GM19324 (cell line): Measurements from ENCODE around the gene OMD.
"Not testable (repeated sequence)": the region's sequence is repeated elsewhere in the genome, so short reads cannot be mapped to it uniquely, and the experiment has no call there.

Source experiments
- ATAC-seq: cut with Tn5 transposase; IDR thresholded peaks from one replicate; pipeline ENCODE4 v1.9.1; 2021; ENCODE audit warnings: mild to moderate bottlenecking, moderate library complexity; ENCODE audit not compliant: unreplicated experiment, low FRiP score

The OMD gene

DNA sequence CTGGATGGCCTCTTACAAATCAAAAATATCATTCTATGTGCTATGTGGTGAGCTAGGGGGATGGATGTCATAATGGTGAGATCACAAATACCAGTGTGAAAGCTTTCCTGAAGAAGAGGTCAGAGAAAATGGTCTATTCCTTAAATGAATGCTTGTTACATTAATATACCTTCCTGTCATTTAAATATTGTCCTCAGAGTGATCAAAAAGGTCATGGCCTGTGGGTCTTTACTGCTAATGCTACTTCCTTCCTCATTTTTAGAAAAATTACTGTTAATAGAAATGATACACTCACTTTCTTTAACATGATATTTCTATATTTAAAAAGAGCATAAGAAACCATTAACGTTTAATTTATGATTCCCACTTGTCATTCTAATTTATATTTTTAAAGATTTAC, 9.7 kb downstream of the OMD start:
- no peak for ATAC-seq

DNA sequence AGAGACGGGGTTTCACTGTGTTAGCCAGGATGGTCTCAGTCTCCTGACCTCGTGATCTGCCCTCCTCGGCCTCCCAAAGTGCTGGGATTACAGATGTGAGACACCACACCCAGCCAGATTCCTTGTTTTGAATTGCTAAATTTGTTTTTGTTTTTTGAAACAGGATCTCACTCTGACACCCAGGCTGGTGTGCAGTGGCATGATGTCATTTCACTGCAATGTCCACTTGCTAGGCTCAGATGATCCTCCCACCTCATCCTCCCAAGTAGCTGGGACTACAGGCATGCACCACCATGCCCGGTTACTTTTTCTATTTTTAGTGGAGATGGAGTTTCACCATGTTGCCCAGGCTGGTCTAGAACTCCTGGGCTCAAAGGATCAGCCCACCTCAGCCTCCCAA, 13.1 kb downstream of the OMD start:
- ATAC-seq, result not testable (repeated sequence)

DNA sequence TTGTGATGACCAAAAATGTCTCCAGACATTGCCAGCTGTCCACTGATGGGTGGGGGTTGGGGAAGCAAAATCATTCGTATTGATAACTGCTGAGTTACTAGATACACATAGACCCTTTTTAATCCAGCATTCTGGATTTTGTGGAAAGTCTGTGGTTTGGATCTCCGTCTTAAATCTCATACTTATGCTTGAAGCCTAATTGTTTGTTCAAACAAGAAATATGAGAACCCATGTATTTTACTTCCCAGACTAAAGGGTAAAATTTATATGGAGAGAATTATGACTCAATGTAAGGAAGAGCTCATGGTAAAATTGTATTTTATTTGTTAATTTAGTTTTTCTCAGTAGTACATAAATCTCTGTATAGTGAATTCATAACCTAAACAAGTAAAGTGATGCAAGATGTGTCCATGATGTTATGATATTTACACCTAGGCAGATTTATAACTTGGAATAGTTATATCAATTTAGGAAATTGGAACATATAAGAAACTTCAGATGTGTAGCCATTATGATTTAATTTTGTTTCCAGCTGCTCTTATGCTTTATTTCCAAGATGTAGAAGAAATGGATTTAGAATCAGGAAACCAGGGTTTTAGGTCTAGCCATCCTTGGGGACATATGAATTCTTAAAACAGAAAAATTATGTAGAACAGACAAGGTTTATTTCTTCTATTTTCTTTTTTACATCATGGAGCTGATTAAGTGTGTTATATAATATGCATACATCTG, 15.4 kb downstream of the OMD start:
- ATAC-seq, result no peak

DNA sequence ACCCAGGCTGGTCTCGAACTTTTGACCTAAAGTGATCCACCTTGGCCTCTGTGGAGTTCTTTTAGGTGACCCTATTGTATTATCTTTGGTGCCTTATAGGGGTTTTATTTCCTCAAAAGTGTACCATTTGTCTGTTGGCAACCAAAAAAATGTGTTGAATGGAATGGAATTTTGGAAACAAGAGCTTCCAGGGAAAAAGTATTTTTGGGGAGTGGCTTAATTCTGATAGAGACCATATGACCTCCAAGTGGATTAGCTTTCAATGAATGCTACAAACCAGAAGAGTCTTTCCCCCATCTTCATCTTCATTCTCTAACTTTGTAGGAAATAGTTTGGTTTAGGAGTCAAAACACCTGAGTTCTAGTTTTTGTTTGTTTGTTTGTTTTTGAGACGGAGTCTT, 16.5 kb downstream of the OMD start:
- ATAC-seq, result no peak

DNA sequence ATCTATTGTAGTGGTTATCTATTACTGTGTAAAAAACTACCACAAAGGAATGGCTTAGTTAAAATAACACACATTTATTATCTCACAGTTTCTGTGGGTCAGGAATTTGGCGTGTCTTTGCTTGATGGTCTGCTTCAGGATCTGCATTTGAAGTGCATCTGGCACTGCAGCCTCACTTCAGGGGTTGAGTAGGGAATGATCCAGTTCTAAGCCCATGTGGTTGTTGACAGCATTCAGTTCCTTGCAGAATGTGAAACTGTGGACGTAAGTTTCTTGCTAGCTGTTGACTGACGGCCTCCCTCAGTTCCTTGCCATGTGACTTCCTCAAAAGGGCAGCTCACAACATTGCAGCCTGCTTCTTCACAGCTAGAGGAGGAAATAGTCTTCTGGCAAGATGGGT, 17.8 kb downstream of the OMD start:
- ATAC-seq, result no peak

DNA sequence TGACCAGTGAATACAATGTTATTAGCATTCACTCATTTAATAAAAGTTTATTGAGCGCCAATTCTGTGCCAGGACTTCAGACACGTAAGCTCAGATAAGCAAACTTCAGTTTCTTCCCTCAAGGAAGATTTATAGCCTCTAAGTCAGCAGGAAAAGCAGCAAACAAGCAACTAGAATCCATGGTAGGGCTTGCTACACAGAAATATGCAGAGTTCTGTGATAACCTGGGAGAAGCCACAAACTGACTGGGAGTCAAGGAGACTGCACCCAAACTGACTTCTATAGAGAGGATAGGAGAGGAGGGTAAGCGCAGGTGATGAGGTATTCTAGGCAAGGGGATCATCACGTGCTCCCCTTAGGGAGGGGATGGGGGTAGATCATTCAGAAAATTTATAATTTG, 18.5 kb downstream of the OMD start:
- ATAC-seq, result no peak

DNA sequence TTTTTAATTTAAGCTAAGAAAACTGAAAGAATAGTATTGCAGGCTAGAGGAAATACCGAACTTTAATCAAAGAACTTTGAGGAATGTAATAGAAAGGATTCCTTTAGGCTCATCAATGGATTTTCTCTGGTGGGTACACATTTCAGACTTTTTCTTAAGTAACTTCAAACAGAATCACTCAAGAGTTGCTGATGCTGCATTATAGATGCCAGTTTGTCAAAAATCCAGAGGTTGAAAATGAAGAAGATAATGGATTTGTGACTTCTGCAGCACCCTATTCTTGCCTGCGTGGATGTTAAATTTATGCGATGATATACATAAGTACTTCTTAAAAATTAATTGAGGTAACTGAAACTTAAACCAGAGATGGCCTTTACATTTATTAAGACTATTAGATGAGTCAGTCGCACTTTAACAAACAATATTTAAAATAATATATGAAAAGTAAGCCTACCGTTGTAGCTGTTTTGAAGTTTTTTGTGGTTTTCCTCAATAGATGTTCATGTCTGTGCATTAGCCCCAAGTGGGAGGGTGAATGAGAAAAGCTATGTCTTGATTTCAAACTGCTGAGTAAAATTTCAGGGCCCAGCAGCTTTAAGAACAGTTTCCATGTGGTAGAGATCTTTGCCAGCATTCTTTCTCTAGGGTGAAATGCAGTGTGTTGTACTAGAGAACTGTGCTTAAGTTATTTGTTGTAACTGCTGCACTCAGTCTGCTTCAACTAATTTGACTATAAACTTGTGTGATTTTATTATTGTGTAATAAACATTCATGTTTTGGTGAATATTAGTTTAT, 20.0 kb downstream of the OMD start, which contains the start of gene OGN:
Gene OGN (minus strand): TSS at position 537 of the 795 bp plus-strand sequence. CDS start 1,171 bp downstream, outside the sequence.
- ATAC-seq, result no peak

DNA sequence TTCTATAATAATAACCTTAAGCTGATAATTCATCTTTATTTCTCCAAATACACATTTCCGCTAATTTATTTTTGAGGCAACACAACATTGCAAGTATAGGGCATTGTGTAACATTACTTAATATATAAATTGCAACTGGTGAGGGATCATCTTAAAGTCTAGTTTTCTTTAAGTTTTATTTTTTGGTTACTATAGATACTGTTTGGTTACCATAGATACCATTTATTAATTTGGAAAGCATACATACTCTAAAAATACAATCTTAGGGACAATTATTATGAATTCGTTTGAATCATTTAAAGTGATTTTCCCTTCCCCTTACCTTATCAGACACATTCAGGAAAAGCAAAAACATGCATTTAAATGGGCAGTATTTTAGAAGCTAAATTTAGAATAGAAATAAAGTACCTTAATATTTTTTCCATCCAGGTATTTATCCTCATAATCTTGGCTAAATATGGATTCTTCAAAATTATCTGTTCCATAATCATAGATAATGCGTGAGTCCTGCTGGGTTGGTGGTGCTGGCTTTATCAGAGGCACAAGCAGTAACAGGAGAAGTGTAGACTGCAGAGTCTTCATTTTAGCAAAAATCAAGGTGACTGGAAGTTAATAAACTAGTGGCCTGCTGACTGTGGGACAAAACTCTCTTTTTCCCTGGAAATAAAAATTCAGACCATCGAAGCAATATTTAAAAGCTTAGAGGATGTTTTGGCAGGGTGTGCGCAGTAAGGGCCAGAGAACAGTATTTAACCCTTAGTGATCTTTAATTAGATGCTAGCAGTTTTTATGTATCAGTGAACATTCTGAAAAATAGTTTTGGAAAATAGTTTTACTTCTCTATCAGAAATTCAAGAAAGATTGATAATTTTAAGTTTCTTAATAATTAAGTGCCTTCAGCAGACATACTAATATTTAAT, 21.2 kb downstream of the OMD start:
- ATAC-seq, result no peak

DNA sequence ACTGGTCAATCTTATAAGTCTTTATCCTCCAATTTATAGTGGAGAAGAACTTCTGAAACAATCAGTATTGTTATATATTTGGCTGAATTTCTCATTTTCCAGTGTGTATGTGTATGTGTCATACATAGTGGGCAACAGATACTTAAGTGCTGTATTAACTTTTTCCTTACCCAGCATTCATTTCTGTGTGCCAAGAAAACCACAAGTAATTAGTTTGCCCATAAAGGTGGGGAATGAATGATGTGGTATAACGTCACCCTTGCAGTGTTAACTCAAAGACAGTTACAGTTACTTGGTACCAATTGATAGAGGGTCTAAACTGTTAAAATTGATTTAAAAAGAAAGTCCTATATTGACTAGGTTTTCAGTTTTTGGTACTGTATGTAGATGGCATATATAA, 21.9 kb downstream of the OMD start:
- ATAC-seq, result no peak

DNA sequence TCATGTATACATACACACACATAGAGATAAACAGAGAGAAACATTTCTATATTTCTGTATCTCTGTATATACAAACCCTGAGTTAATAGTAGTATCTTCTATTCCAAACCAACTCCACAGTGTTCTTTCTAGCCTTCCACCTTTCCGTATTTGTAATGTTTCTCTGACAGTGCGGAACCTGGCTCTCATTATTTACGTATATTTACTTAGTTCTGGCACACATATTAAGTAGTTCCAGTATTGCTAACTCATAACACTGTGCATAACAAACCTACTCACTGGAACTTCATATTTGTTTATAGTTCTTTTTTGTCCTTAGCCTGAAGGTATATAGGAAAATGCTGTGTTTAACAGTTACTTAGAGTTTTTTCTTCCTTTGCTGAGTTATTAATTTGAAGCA, 26.4 kb downstream of the OMD start:
- ATAC-seq, result no peak

DNA sequence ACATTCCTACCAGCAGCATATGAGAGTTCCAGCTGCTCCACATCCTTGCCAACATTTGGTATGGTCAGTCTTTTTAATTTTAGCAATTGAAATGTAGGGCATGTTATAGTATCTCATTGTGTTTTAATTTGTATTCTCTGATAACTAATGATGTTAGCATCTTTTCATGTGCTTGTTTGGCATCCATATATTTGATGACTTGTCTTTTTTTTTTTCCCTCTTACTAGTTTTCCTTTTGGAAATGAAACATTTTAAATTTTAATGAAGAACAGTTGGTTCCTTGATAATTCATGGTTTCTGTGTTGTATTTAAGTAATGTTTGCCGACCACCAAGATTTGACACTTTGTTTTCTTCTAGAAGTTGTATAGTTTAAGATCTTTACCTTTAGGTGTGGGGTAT, 28.7 kb downstream of the OMD start:
- ATAC-seq, result no peak

DNA sequence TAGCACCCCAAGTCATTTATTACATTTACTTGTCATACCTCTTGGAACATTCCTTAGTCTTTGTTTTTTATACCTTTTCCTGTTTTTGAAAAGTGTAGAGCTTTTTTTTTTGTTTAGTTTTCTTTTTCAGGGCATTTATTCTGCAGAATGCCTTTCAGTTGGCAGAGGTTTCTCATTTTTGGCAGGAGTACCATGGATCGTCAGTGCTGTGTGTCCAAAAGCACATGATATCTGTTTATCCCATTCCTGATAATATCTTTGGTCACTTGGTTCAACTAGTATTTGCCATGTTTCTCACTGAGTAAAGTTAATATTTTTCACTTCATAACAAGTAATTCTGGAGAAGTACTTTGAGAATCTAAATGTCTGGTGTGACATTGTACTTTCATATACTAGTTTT, 30.6 kb downstream of the OMD start:
- no peak for ATAC-seq

DNA sequence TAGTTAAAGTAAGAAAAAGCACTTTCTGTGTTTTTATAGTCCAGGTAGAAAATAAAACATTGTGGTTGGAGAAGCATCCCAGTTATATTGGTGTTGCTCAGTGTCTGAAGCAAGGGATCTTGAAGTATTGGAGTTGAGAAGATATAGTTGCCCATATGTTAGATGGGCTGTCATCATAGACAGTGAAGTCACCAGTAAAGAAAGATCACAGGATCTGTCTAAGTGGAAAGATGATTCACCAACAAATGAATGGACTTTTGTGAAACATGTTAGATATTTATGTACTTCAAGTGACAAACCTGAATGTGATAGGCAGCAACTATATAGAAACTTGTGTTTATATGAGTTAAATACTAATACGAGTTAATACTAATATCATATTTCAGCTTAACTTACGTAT, 31.6 kb downstream of the OMD start:
- no peak for ATAC-seq

DNA sequence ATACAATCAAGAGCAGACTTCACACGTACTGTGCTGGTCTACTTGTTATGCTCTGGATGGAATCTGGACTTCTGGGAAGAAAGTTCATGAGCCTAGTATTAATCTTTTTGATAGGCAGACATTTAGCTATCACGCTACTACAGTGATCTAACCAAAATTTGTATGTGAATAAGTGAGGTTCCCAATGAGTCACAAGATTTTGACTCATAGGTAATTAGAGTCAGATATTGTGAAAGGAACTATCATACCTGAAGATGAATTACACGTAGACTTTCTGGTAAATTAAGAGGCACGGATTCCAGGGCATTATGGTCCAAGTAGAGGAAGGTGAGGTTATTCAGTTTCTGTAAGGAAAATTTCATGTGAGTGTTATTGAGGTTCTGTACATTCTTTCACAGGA, 38.3 kb downstream of the OMD start:
- ATAC-seq, result no peak

DNA sequence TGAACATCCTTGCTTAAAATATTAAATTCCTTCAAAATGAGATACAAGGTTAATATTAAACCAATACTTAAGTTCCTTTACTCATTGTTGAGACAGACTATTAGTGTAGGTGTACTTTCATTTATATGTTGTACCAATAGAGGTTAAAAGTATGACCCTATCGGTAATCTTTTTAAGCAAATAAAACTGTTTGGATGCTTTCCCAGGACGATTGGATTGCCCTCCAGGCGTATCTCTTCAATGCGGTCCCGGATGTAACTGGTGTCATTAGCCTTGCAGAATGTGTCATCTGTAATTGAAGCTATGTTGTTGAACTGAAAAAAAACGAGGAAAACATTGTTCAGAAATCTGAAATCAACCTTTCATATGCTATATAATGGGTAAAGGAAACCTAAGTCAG, 38.8 kb downstream of the OMD start:
- no peak for ATAC-seq

DNA sequence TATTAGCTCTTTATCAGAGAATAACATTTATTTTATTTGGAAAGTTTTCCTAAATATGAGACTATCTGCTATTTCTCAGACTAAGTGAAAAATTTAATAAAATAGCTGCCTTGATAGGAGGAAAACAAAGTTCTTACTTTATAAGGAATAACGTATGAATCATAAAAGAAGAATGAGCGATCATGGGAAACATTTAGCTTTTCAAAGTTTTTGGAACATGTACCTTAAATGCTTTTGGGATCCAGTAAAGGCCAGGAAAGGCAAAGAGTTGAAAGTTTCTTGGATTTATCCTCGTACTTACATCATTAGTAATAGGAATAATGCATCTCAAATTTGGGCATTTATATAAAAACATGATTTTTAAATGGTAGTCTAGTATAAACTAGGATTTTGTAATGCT, 39.3 kb downstream of the OMD start:
- no peak for ATAC-seq

DNA sequence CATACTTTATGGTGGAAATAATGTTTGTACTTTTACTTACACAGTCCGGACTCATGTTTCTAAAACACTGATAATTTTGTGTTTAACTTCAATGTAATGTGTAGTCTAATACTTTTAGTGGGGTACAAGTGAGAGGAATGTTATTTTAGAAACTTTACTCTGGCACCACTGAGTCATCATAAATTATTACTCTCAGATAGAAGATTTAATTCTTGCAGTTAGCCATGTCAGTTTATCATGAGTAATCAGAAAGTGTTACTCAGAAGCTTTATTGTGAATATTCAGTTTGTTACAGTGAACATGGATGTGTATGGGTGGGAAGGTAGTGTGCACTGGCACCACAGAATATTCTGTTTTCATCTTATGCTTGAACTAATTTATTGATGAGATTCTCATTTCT, 39.9 kb downstream of the OMD start:
- no peak for ATAC-seq

DNA sequence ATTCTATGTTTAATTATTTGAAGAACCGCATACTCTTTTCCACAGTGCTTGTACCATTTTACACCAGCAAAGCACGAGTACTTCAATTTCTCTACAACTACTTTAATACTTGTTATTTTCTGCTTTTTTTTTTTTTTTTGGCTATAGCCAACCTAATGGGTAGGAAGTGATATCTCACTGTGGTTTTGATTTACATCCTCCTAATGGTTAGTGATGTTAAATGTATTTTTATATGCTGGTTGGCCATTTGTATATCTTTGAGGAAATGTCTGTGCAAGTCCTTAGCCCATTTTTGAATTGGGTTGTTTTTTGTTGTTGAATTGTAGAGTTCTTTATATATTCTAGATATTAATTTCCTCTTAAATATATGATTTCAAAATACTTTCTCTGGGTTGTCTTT, 42.5 kb downstream of the OMD start:
- ATAC-seq, result no peak

DNA sequence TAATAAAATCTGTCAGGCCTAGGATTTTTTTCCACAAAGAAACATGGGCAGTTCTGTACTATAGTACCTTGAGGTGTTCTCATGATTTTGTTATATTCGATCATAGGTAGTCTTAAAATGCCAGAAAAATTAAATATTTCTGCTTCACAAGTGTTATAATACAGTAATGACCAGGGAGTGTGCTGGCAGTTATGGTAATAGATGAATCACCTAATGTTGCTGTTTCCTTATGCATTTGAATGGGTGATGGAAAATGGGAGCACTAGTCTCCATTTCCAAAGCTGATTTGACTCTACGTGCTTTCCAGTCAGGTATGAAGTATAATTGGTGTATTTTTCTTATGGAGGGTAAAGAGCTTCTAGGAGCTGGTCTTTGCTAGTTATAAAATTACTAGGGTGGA, 43.7 kb downstream of the OMD start:
- no peak for ATAC-seq

DNA sequence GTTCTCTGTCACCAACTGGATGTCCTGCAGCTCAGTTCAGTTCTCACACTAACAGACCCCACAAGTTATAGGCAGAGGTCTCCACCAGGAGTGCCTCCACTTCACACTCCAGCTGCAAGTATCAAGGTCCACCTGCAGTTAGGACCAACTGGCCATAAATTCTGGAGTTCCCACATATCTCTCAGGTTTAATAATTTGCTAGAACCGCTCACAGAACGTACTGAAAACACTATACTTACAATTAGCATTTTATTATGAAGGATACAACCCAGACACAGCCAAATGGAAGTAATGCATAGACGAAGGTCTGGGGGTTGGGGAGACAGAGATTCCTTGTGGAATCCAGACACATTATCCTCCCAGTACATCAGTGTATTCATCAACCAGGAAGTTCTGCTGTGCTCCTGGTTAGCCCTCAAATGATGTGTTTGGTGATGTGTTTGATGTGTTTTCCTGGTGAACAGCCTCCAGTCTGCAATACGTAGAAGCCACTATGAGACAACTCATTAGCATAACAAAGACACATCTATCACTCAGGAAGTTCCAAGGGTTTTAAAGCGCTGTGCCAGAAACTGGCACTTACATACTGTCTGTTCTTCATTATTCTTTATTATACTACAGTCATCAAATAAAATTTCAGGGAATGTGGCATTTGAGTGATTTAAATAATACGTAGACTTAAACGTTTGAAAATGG, 45.3 kb downstream of the OMD start:
- no peak for ATAC-seq
